Kidney epithelial cell (primary cell): ENCODE data around the gene SIM1. TPM values are rescaled to one million over a fixed set of nuclear protein-coding genes. Genes with fewer than 3 reads are reported as not detected.

Experiments
- DNase-seq: peaks from one replicate; pipeline ENCODE4 v3.0.0-alpha.2; 2010; ENCODE audit warnings: low read depth
- H3K27me3 ChIP-seq: 2 replicates; pipeline ENCODE4 v1.6.0; 2011; ENCODE audit warnings: low read length; ENCODE audit not compliant: control insufficient read depth, insufficient read depth
- H3K36me3 ChIP-seq: 2 replicates; pipeline ENCODE4 v1.5.1; 2011; ENCODE audit warnings: low read length; ENCODE audit not compliant: control insufficient read depth, insufficient read depth
- H3K4me3 ChIP-seq: 2 replicates; pipeline ENCODE4 v1.5.1; 2011; ENCODE audit warnings: low read depth, mild to moderate bottlenecking, control low read depth, low read length
- total RNA-seq: library from RNA; depleted of rRNA; stranded (reverse); fragments of >200 nt; gene quantifications from 2 replicates; pipeline ENCODE4 v1.2.3, GENCODE V29; 2015
- TF ChIP-seq, protein P1 (sequence below): IDR thresholded peaks from 2 replicates; pipeline ENCODE4 v1.5.1; 2011; ENCODE audit warnings: mild to moderate bottlenecking, moderate library complexity, low read length, control low read depth, inconsistent platforms; ENCODE audit not compliant: insufficient read depth, poor library complexity, severe bottlenecking

The SIM1 gene
- total RNA-seq, 1 donor from 2014 or later = 2.0 TPM

DNA sequence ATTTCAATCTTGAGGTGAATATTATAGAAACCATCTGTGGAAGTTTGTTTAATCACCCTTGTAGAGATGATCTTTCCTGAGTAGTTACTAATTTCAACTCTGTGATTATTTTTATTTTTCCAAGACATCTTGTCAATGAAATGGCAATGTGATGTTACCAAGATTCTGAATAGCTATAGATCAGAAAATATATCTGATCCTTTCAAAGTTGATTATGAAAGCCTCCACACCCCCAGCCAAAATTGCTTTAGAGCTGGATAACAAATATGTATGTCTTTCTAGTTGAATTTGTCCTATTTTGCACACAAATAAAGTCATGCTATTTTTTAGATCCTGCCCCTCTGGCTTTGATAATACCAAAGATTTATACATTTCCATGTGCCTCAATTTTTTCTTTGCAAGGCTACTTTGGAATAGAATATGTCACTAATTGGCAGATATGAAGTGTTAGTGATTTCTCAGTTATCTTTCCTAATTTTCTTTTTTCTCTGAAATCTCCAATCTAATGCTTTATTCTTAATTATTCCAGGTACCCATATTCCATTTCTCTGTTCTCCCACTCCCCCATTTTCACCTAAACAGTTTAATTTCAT, 5.0 kb downstream of the SIM1 start:
- H3K27me3 ChIP-seq = peaks cover 51% of the 10 kb centered on the region
- TF ChIP-seq, protein P1, sequence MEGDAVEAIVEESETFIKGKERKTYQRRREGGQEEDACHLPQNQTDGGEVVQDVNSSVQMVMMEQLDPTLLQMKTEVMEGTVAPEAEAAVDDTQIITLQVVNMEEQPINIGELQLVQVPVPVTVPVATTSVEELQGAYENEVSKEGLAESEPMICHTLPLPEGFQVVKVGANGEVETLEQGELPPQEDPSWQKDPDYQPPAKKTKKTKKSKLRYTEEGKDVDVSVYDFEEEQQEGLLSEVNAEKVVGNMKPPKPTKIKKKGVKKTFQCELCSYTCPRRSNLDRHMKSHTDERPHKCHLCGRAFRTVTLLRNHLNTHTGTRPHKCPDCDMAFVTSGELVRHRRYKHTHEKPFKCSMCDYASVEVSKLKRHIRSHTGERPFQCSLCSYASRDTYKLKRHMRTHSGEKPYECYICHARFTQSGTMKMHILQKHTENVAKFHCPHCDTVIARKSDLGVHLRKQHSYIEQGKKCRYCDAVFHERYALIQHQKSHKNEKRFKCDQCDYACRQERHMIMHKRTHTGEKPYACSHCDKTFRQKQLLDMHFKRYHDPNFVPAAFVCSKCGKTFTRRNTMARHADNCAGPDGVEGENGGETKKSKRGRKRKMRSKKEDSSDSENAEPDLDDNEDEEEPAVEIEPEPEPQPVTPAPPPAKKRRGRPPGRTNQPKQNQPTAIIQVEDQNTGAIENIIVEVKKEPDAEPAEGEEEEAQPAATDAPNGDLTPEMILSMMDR = no peak
- peak overlapping the region; percentile 46 for H3K4me3 ChIP-seq
- no peak for DNase-seq
- H3K36me3 ChIP-seq = no peaks in the 10 kb centered on the region

DNA sequence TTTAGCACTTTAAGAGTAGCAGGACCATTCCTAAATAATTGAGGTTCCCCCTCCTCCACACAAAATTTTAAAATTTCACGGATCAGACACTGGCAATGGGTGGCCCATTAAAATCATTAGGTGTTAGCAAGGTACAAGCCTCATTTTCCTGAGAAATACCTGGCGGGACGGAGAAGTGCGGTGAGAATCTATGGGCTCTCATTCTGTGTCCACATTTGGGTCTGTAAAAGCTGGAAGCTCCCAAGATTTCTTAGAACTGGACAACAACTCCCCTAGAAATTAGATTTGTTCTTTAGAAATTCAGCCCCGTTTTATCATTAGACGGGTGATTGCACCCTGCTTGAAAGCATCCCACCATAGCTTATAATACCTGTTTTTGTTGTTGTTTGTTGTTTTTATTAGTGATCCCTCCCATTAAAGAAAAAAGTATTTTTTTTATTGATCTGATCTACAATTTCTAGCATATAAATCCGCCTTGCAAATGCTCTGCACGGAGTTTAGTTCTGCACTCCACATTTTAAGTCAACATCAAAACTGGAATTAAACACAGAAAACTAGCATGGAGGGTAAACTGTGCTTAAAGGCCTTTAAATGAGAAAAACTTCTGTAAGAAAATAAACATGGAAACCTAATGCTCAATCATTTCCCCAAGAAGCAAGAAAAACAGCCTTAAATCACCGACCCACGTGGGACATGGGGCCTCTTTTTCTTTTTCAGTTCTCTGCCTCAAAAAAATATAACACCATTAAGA, 5.7 kb downstream of the SIM1 start:
- Histone ChIP-seq H3K27me3 (peaks cover 46% of the 10 kb centered on the region), H3K4me3 (peak overlapping the region; percentile 46), H3K36me3 (no peaks in the 10 kb centered on the region)
- no peak for DNase-seq
- TF ChIP-seq, protein P1 = no peak

DNA sequence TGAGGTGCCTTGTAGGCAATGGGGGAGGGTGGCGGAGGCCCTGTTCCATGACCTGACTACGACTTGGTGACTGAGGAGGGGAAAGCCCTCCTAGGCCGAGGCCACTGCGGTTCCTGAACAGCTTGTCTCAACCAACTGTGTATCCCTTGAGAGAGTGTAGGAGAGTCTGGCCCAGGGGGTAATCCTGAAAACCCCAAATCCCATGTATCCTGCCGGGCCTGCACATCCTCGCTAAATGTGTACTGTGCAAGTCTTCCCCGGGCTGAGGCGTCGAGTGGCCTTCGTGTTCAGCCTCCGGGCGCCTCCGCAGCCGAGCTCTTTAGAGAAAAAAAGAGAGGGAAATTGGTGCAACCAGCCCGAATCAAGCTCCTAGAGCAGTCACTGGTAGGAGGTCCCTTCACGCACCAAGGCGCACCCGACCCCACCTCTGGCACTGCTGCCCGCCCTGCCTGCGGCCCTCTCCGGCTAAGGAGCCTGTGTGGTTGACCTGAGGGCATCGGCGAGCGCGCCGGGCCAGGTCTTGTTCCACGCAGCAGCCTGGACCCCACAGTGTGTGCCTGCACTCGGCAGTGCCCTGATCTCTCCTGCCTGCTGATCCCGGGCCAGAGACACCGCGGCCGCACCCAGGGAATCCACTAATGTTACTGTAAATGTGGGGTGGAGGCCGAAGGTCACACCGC, 7.3 kb downstream of the SIM1 start:
- H3K36me3 ChIP-seq = no peaks in the 10 kb centered on the region
- H3K27me3 ChIP-seq = peaks cover 48% of the 10 kb centered on the region
- no peak for DNase-seq
- H3K4me3 ChIP-seq = peak overlapping the region; percentile 46
- TF ChIP-seq, protein P1 = no peak

DNA sequence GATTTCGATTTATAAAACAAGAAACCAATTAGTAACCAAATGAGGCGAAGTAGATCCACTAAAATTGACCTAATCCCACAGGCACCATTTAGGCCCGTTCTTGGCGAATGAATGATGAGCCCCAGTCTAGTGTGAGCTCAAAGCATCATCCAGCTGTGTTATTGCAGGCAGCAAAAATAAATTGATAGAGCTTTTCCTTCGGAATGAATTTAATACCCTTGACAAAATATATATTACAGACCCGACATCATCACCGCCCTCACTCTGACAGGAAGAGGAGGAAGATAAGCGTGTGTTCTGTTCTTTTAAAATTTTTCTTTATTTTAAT, 7.8 kb downstream of the SIM1 start:
- Histone ChIP-seq H3K27me3 (peaks cover 48% of the 10 kb centered on the region), H3K36me3 (no peaks in the 10 kb centered on the region), H3K4me3 (peak overlapping the region; percentile 51)
- DNase-seq = no peak
- TF ChIP-seq, protein P1 = no peak

DNA sequence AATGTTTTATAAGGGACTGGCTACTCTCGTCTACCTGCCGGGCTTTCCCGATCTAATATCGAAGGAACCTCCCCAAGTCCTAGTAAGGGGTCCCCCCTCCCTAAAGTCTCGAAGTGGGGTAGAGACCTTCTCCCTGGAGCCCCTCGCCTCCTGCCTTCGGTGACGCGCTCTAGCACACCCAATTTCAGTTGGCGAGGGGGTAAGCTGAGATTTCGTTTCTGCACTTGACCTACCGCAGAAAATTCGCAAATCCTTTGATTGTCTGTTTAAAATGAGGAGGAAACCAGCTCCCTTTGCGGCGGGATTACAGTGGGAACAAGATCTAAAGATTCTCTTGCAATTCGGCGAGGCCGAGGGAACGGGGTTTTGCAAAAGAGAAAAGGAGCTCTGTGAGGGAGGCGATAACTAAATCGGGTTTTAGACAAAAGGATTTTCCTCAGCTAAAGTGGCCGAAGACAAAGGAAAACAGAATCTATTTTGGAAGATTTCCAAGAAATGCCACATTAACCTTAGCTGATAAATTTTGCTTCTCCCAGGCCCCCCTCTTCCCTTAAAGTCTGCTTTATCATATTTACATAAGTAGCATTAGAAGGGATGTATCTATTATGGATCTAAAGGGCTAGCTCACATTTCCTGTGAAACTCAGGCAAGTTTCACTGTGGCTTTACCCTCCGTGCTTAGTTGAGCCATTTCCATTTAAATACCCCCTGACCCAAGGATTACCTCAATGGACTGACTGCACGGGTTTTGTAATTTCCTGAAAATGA, 8.4 kb downstream of the SIM1 start:
- TF ChIP-seq, protein P1 = no peak
- Histone ChIP-seq H3K36me3 (no peaks in the 10 kb centered on the region), H3K4me3 (peak overlapping the region; percentile 51), H3K27me3 (peaks cover 47% of the 10 kb centered on the region)
- no peak for DNase-seq
